H1 (cell line): ENCODE data around the gene SEC14L6. TPM values are rescaled to one million over a fixed set of nuclear protein-coding genes. Genes with fewer than 3 reads are reported as not detected.
"Not testable (repeated sequence)": the region's sequence is repeated elsewhere in the genome, so short reads cannot be mapped to it uniquely, and the experiment has no call there.

Experiments used
- CTCF ChIA-PET: fragments of 300-600 bp; sonication (Branson Sonifier 250); formaldehyde crosslinking; loops from one replicate; lab custom pipeline; 2021; ENCODE audit not compliant: partially characterized antibody; lab: Charles Lee
- POLR2A ChIA-PET: fragments of 300-600 bp; sonication (Branson Sonifier 250); formaldehyde crosslinking; loops from one replicate; lab custom pipeline; 2021; ENCODE audit warnings: inconsistent platforms; ENCODE audit not compliant: partially characterized antibody; lab: Charles Lee
- DNase-seq, 2 experiments: peaks; one replicate each; pipeline versions ENCODE4 v3.0.0 to v3.0.0-alpha.2; 2010 to 2022; ENCODE audit warnings: low spot score in 2 of 2, low read depth in 1 of 2, mixed read lengths in 1 of 2
- FAIRE-seq: peaks from 2 replicates; lab custom pipeline; 2011; peaks lifted over from hg19 to GRCh38; lab: Jason Lieb, UNC
- H2AFZ ChIP-seq: 2 replicates; pipeline ENCODE4 v1.8.1; 2012; ENCODE audit warnings: low read length, inconsistent platforms
- H2AK5ac ChIP-seq: 2 replicates; pipeline ENCODE4 v1.6.1; 2013; ENCODE audit warnings: low read depth, low read length
- H2BK120ac ChIP-seq: replicated peaks from 2 replicates; pipeline ENCODE3; 2013; ENCODE audit warnings: low read depth, low read length, inconsistent platforms
- H2BK12ac ChIP-seq: 2 replicates; pipeline ENCODE4 v1.6.1; 2013; ENCODE audit warnings: low read depth, low read length
- H2BK15ac ChIP-seq: 2 replicates; pipeline ENCODE4 v1.6.1; 2013; ENCODE audit warnings: low read length
- H2BK20ac ChIP-seq: 2 replicates; pipeline ENCODE4 v1.6.1; 2013; ENCODE audit warnings: low read length
- H2BK5ac ChIP-seq: 2 replicates; pipeline ENCODE4 v1.6.1; 2013; ENCODE audit warnings: low read depth, low read length
- H3K14ac ChIP-seq: 2 replicates; pipeline ENCODE4 v1.6.1; 2013; ENCODE audit warnings: inconsistent platforms; ENCODE audit not compliant: insufficient read length
- H3K18ac ChIP-seq: 2 replicates; pipeline ENCODE4 v1.6.1; 2013; ENCODE audit warnings: low read length; ENCODE audit errors: extremely low read depth
- H3K23ac ChIP-seq: 2 replicates; pipeline ENCODE4 v1.6.1; 2013; ENCODE audit warnings: inconsistent platforms; ENCODE audit not compliant: insufficient read length
- H3K23me2 ChIP-seq: 2 replicates; pipeline ENCODE4 v1.6.1; 2013; ENCODE audit warnings: low read depth, low read length
- H3K27ac ChIP-seq: 2 replicates; pipeline ENCODE4 v1.6.1; 2011; ENCODE audit warnings: low read depth, low read length, inconsistent platforms
- H3K27me3 ChIP-seq, 4 experiments: replicated peaks in 1 of 4; 1 replicate in 1 of 4; 2 replicates in 3 of 4; pipeline versions ENCODE4 v1.6.1 to v1.8.1; 2011 to 2013; ENCODE audit warnings: low read length in 3 of 4, mild to moderate bottlenecking in 3 of 4, inconsistent platforms in 2 of 4, mixed read lengths in 2 of 4, moderate library complexity in 1 of 4; ENCODE audit not compliant: control insufficient read depth in 3 of 4, insufficient read depth in 3 of 4; ENCODE audit errors: extremely low read depth in 1 of 4
- H3K36me3 ChIP-seq, 4 experiments: 2 replicates each; pipeline versions ENCODE4 v1.6.1 to v1.8.1; 2011 to 2013; ENCODE audit warnings: mild to moderate bottlenecking in 4 of 4, low read length in 3 of 4, moderate library complexity in 2 of 4, control low read depth in 1 of 4, inconsistent platforms in 1 of 4; ENCODE audit not compliant: insufficient read depth in 4 of 4, control insufficient read depth in 2 of 4
- H3K4ac ChIP-seq: replicated peaks from 2 replicates; pipeline ENCODE3; 2013; ENCODE audit warnings: low read length, low read depth, mixed read lengths, inconsistent platforms; ENCODE audit not compliant: insufficient read length
- H3K4me1 ChIP-seq, 4 experiments: replicated peaks in 1 of 4; 1 replicate in 1 of 4; 2 replicates in 3 of 4; pipeline versions ENCODE4 v1.6.1 to v1.8.1; 2011 to 2013; ENCODE audit warnings: low read length in 3 of 4, inconsistent platforms in 2 of 4, mixed read lengths in 1 of 4; ENCODE audit not compliant: insufficient read depth in 4 of 4, control insufficient read depth in 3 of 4
- H3K4me2 ChIP-seq, 2 experiments: 2 replicates each; pipeline versions ENCODE4 v1.6.1 to v1.8.1; 2011 to 2013; ENCODE audit warnings: low read depth in 2 of 2, low read length in 2 of 2, control low read depth in 1 of 2, inconsistent platforms in 1 of 2, mild to moderate bottlenecking in 1 of 2; ENCODE audit not compliant: insufficient read depth in 1 of 2
- H3K4me3 ChIP-seq, 4 experiments: fragments of 200-600, 300-600 bp in 1 of 4; sonication (generic), shearing (Covaris generic), sonication (Bioruptor Twin) in 1 of 4; 2 replicates each; pipeline versions ENCODE4 v1.5.1 to v1.8.1; 2011 to 2016; ENCODE audit warnings: low read length in 4 of 4, low read depth in 3 of 4, control low read depth in 2 of 4, inconsistent platforms in 2 of 4, mild to moderate bottlenecking in 2 of 4, mixed read lengths in 1 of 4, moderate library complexity in 1 of 4; ENCODE audit not compliant: insufficient read depth in 2 of 4; ENCODE audit errors: extremely low read depth in 1 of 4
- H3K56ac ChIP-seq: replicated peaks from 2 replicates; pipeline ENCODE3; 2013; ENCODE audit warnings: low read depth, mild to moderate bottlenecking, mixed read lengths, low read length, inconsistent platforms; ENCODE audit not compliant: insufficient read length
- H3K79me1 ChIP-seq: 2 replicates; pipeline ENCODE4 v1.6.1; 2013; ENCODE audit warnings: low read depth, low read length, control low read depth
- H3K79me2 ChIP-seq, 2 experiments: 2 replicates each; pipeline versions ENCODE4 v1.6.1 to v1.8.1; 2012 to 2013; ENCODE audit warnings: low read length in 2 of 2, mild to moderate bottlenecking in 2 of 2, inconsistent platforms in 1 of 2; ENCODE audit not compliant: insufficient read depth in 2 of 2, control insufficient read depth in 1 of 2
- H3K9ac ChIP-seq, 4 experiments: replicated peaks in 1 of 4; 1 replicate in 1 of 4; 2 replicates in 3 of 4; pipeline versions ENCODE4 v1.6.1 to v1.8.1; 2011 to 2013; ENCODE audit warnings: low read depth in 3 of 4, low read length in 3 of 4, control low read depth in 2 of 4, mild to moderate bottlenecking in 2 of 4, moderate library complexity in 2 of 4, inconsistent platforms in 1 of 4; ENCODE audit errors: extremely low read depth in 1 of 4
- H3K9me3 ChIP-seq, 2 experiments: 2 replicates each; pipeline versions ENCODE4 v1.6.1 to v1.8.1; 2012 to 2013; ENCODE audit warnings: mild to moderate bottlenecking in 2 of 2, moderate library complexity in 2 of 2, control low read depth in 1 of 2, inconsistent platforms in 1 of 2, low read depth in 1 of 2, low read length in 1 of 2, mixed read lengths in 1 of 2; ENCODE audit not compliant: insufficient read depth in 2 of 2
- H4K20me1 ChIP-seq, 2 experiments: replicated peaks in 1 of 2; 2 replicates each; pipeline versions ENCODE3 to v1.8.1; 2011 to 2013; ENCODE audit warnings: inconsistent platforms in 2 of 2, low read length in 2 of 2, mild to moderate bottlenecking in 1 of 2; ENCODE audit not compliant: insufficient read depth in 2 of 2, control insufficient read depth in 1 of 2
- H4K5ac ChIP-seq: 2 replicates; pipeline ENCODE4 v1.6.1; 2013; ENCODE audit warnings: low read length, low read depth, mixed read lengths, inconsistent platforms; ENCODE audit not compliant: insufficient read length
- H4K8ac ChIP-seq: 2 replicates; pipeline ENCODE4 v1.8.0; 2013; ENCODE audit warnings: mild to moderate bottlenecking, moderate library complexity, low read length, inconsistent platforms; ENCODE audit not compliant: insufficient read depth; ENCODE audit errors: extremely low read depth
- H4K91ac ChIP-seq: replicated peaks from 2 replicates; pipeline ENCODE3; 2013; ENCODE audit warnings: low read length, mixed read lengths, inconsistent platforms; ENCODE audit not compliant: insufficient read length
- WGBS, 2 experiments: shearing (Covaris generic) in 1 of 2; methylation state at CpG; one replicate each; pipeline versions ENCODE4 v1.1.6 to v1.1.7; 2013 to 2015; ENCODE audit warnings: low lambda C conversion rate in 2 of 2, mixed read lengths in 2 of 2, inconsistent platforms in 1 of 2, low coverage in 1 of 2, missing lambda C conversion rate in 1 of 2; ENCODE audit not compliant: insufficient replicate concordance in 2 of 2, insufficient coverage in 1 of 2, insufficient read length in 1 of 2; ENCODE audit errors: extremely low coverage in 1 of 2, missing lambda C conversion rate in 1 of 2; 5-methylcytosine and 5-hydroxymethylcytosine counted together
- polyA plus RNA-seq, 7 experiments: library from polyadenylated mRNA; depleted of rRNA in 3 of 7; stranded (reverse) in 5 of 7; unstranded in 2 of 7; fragments of >200 nt in 5 of 7; fragments of 200-250 nt in 2 of 7; gene quantifications; 1 replicate in 5 of 7; 2 replicates in 1 of 7; 4 replicates in 1 of 7; pipeline versions ENCODE4 v1.2.1 to v1.2.3, GENCODE V29; 2011 to 2013; ENCODE audit warnings: missing spikeins in 2 of 7, mixed read lengths in 2 of 7
- total RNA-seq: library from RNA; stranded (reverse); fragmentation: NEBNext Ultra II Directional; extraction: Animal tissue kit (Norgen Biotek cat#: 25700); gene quantifications from 2 replicates; pipeline ENCODE4 v1.2.1, GENCODE V29; 2021

Gene SEC14L6
- total and polyA plus RNA-seq, 2 of the 8 experiments (the other 6 are each of a cell fraction or from before 2014, with no cell fraction given): 0.63 to 2.1 TPM

DNA sequence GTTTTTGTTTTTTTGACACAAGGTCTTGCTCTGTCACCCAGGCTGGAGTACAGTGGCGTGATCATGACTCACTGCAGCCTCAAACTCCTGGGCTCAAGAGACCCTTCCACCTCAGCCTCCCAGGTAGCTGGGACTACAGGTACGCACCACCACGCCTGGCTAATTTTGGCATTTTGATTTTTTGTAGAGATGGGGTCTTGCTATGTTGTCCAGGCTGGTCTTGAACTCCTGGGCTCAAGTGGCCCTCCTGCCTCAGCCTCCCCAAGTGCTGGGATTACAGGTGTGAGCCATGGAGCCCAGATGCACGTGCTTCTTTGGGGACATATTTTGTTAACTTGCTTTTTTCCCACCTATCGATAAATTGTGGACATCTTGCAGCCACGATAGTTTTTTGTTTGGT, 20.7 kb upstream of the SEC14L6 start:
- H4K5ac ChIP-seq, H3K79me2 ChIP-seq, H3K4ac ChIP-seq, H2BK20ac ChIP-seq, H2BK12ac ChIP-seq, H3K56ac ChIP-seq, H3K9me3 ChIP-seq, H2AK5ac ChIP-seq, H3K79me1 ChIP-seq, H3K27ac ChIP-seq, H3K18ac ChIP-seq, H4K8ac ChIP-seq, H3K4me3 ChIP-seq, H3K23me2 ChIP-seq, H4K91ac ChIP-seq, H3K14ac ChIP-seq, H3K4me2 ChIP-seq, H2BK120ac ChIP-seq, H4K20me1 ChIP-seq, H3K23ac ChIP-seq, H3K36me3 ChIP-seq, H2BK5ac ChIP-seq, H3K9ac ChIP-seq, H2AFZ ChIP-seq, H3K4me1 ChIP-seq, H2BK15ac ChIP-seq, FAIRE-seq, DNase-seq, H3K27me3 ChIP-seq: not testable (repeated sequence)
- 98% methylated on average over 6 of the region's 6 CpGs; no CpG with 5 or more reads in 1 of the 2 experiments for WGBS, 2 experiments
- CTCF ChIA-PET: interaction anchor here (1.1 to 1.5 kb wide), 3 partner anchors 39 to 122 kb away, joined by 3 to 4 read pairs (median 3); partner anchors contain the start of gene TCN2
- POLR2A ChIA-PET: interaction anchor here (1.4 kb wide), 1 partner anchor 24 kb away, joined by 4 read pairs; no protein-coding TSS in a partner anchor
